ENCODE data around the gene CENPC.

GRCh38 chr4:67468830-67469229 lies 76.5 kb downstream of the CENPC start:
- TF ChIP-seq POLR2A (IDR thresholded peaks at IDR 0.05; ENCODE audit: low read depth, low read length) (no peak), CTCF (conservative IDR thresholded peaks at IDR 0.05; ENCODE audit: low read depth, low read length) (no peak), SMC3 (IDR thresholded peaks at IDR 0.05; ENCODE audit: low read depth, low read length) (no peak), CEBPB (IDR thresholded peaks at IDR 0.05; ENCODE audit: low read depth, low read length) (peak; percentile 37; the same call in 1 of the 2 replicates), USF2 (IDR thresholded peaks at IDR 0.05; ENCODE audit: low read depth, low read length) (no peak), RCOR1 (IDR thresholded peaks at IDR 0.05; ENCODE audit: insufficient replicate concordance, low read length) (no peak), RAD21 (IDR thresholded peaks at IDR 0.05; ENCODE audit: low read length) (no peak), MAZ (IDR thresholded peaks at IDR 0.05; ENCODE audit: borderline replicate concordance, low read depth, low read length) (no peak), RFX5 (IDR thresholded peaks at IDR 0.05; ENCODE audit: low read depth, low read length) (no peak), BHLHE40 (IDR thresholded peaks at IDR 0.05; ENCODE audit: low read depth, low read length) (no peak), MXI1 (IDR thresholded peaks at IDR 0.05; ENCODE audit: borderline replicate concordance, low read depth, low read length) (no peak), MAFK (IDR thresholded peaks at IDR 0.05; ENCODE audit: low read depth, low read length) (no peak), FOS (IDR thresholded peaks at IDR 0.05; ENCODE audit: low read depth, low read length) (no peak)
- TF ChIP-seq, protein P1, sequence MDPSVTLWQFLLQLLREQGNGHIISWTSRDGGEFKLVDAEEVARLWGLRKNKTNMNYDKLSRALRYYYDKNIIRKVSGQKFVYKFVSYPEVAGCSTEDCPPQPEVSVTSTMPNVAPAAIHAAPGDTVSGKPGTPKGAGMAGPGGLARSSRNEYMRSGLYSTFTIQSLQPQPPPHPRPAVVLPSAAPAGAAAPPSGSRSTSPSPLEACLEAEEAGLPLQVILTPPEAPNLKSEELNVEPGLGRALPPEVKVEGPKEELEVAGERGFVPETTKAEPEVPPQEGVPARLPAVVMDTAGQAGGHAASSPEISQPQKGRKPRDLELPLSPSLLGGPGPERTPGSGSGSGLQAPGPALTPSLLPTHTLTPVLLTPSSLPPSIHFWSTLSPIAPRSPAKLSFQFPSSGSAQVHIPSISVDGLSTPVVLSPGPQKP (IDR thresholded peaks at IDR 0.05; ENCODE audit: borderline replicate concordance, low read depth, low read length), result no peak
